ENCODE measurements around the gene EFCAB13. TPM values are rescaled to one million over a fixed set of nuclear protein-coding genes. Genes with fewer than 3 reads are reported as not detected.
"Not testable (repeated sequence)": the region's sequence is repeated elsewhere in the genome, so short reads cannot be mapped to it uniquely, and the experiment has no call there.

The EFCAB13 gene
- total RNA-seq, 2 experiments from 2014 or later = 12.6 to 13.5 TPM

DNA sequence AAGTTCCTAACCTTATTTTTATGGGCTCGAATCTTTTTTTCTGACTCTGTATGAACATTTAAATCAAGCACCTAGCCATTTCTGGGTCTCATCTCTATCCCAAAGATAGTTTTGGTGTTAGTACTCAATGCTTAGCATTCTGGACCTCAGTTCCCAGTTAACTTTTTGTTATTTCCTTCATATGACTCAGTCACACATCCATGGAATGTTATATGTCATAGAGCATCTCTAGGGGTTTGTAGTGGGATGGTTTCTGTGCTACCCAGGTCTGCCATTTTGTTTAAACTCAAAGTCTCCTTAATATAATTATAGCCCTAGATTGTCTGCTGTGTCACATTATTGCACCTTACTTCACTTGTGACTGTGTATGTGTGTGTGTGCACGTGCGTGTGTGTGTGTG is 90.1 kb downstream of the EFCAB13 start:
- Mint-ChIP-seq H3K9me3 (no peaks in the 10 kb centered on the region), H3K27ac (no peak overlapping the region), H3K36me3 (ENCODE audit: low read depth) (peaks cover 19% of the 10 kb centered on the region), H3K27me3 (no peaks in the 10 kb centered on the region), H3K4me1 (ENCODE audit: low read depth) (no peaks in the 10 kb centered on the region), H3K4me3 (no peak overlapping the region)
- Histone ChIP-seq H3K36me3 (ENCODE audit: insufficient read depth, low read length) (no peaks in the 10 kb centered on the region), H3K4me1 (ENCODE audit: insufficient read depth, low read length) (no peaks in the 10 kb centered on the region), H3K9me3 (ENCODE audit: control insufficient read depth in 1 of 2, insufficient read depth in 1 of 2, low read length in 2 of 2) (no peaks in the 10 kb centered on the region), H3K27me3 (ENCODE audit: control insufficient read depth in 1 of 2, insufficient read depth in 2 of 2, low read length in 2 of 2) (no peaks in the 10 kb centered on the region), H3K4me3 (ENCODE audit: low read length) (no peak overlapping the region), H3K27ac (ENCODE audit: low read depth in 1 of 2, low read length in 2 of 2) (no peak overlapping the region)
- TF ChIP-seq, protein P1, sequence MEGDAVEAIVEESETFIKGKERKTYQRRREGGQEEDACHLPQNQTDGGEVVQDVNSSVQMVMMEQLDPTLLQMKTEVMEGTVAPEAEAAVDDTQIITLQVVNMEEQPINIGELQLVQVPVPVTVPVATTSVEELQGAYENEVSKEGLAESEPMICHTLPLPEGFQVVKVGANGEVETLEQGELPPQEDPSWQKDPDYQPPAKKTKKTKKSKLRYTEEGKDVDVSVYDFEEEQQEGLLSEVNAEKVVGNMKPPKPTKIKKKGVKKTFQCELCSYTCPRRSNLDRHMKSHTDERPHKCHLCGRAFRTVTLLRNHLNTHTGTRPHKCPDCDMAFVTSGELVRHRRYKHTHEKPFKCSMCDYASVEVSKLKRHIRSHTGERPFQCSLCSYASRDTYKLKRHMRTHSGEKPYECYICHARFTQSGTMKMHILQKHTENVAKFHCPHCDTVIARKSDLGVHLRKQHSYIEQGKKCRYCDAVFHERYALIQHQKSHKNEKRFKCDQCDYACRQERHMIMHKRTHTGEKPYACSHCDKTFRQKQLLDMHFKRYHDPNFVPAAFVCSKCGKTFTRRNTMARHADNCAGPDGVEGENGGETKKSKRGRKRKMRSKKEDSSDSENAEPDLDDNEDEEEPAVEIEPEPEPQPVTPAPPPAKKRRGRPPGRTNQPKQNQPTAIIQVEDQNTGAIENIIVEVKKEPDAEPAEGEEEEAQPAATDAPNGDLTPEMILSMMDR (IDR thresholded peaks at IDR 0.05) = no peak
- no peak for DNase-seq
- intact Hi-C loops (cut with DNase I, micrococcal nuclease) = no loop called here
- POLR2A ChIA-PET = no interaction called here
- no peak for ATAC-seq (ENCODE audit: poor library complexity)
- CTCF ChIA-PET = no interaction called here

GRCh38 chr17:47414612-47415011 is 90.9 kb downstream of the EFCAB13 start:
- H3K4me3 Mint-ChIP-seq = no peak overlapping the region

DNA sequence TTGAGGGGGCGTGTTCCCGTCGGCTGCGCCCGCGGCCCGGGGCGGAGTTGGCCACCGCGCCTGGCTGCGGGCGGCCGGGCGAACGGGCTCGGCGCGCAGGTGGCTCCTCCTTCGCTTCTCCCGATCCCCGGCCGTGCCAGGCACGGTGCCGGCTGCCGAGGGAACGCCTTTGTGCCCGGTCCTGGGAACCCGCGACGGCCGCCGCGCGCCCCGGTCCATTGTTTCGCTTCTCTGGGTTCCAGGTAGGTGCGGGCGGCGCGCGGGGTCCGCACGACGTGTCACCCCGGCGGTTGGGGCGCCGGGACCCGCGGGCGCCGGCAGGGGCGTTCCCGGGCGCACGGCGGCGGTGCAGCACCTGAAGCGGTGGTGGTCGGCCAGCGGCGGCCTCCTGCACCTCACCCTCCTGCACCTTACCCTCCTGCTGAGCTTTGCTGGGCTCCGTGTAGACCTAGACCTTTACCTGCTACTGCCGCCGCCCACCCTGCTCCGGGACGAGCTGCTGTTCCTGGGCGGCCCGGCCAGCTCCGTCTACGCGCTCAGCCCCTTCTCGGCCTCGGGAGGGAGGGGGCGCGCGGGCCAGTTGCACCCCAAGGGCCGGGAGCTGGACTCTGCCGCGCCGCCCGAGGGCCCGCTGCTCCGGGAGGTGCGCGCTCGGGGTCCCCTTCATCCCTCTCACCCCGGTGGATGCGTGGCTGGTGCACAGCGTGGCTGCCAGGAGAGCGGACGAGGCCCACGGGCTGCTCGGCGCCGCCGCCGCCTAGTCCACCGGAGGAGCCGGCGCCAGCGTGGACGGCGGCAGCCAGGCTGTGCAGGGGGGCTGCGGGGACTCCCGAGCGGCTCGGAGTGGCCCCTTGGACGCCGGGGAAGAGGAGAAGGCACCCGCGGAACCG is 99.9 kb downstream of the EFCAB13 start:
- ChIA-PET POLR2A (no interaction called here), CTCF (no interaction called here)
- H3K27me3 Mint-ChIP-seq = peaks cover 22% of the 10 kb centered on the region
- Histone ChIP-seq H3K36me3 (ENCODE audit: insufficient read depth, low read length) (peaks cover 4% of the 10 kb centered on the region), H3K27me3 (ENCODE audit: control insufficient read depth in 1 of 2, insufficient read depth in 2 of 2, low read length in 2 of 2) (no peaks in the 10 kb centered on the region), H3K9me3 (ENCODE audit: control insufficient read depth in 1 of 2, insufficient read depth in 1 of 2, low read length in 2 of 2) (no peaks in the 10 kb centered on the region), H3K4me1 (ENCODE audit: insufficient read depth, low read length) (peaks cover 3% of the 10 kb centered on the region), H3K4me3 (ENCODE audit: low read length) (no peak overlapping the region), H3K27ac (ENCODE audit: low read depth in 1 of 2, low read length in 2 of 2) (no peak overlapping the region)
- ATAC-seq (ENCODE audit: poor library complexity) (peak; percentile 17), DNase-seq (peak in 2 of 14 experiments; percentile 6 to 8)
- peaks cover 29% of the 10 kb centered on the region for H3K36me3 Mint-ChIP-seq (ENCODE audit: low read depth)
- H3K27ac Mint-ChIP-seq = no peak overlapping the region
- peak overlapping the region; percentile 12 for H3K4me3 Mint-ChIP-seq
- TF ChIP-seq, protein P1 (IDR thresholded peaks at IDR 0.05) = no peak
- intact Hi-C loops (cut with DNase I, micrococcal nuclease) = no loop called here
- peaks cover 3% of the 10 kb centered on the region for H3K9me3 Mint-ChIP-seq
- peaks cover 5% of the 10 kb centered on the region for H3K4me1 Mint-ChIP-seq (ENCODE audit: low read depth)

More at GRCh38 chr17:47414612-47415011, 90.9 kb downstream of the EFCAB13 start:
- Histone ChIP-seq H3K36me3 (ENCODE audit: insufficient read depth, low read length) (no peaks in the 10 kb centered on the region), H3K4me1 (ENCODE audit: insufficient read depth, low read length) (no peaks in the 10 kb centered on the region), H3K9me3 (ENCODE audit: control insufficient read depth in 1 of 2, insufficient read depth in 1 of 2, low read length in 2 of 2) (no peaks in the 10 kb centered on the region), H3K27me3 (ENCODE audit: control insufficient read depth in 1 of 2, insufficient read depth in 2 of 2, low read length in 2 of 2) (no peaks in the 10 kb centered on the region), H3K4me3 (ENCODE audit: low read length) (no peak overlapping the region), H3K27ac (ENCODE audit: low read depth in 1 of 2, low read length in 2 of 2) (no peak overlapping the region)
- ChIA-PET CTCF (no interaction called here), POLR2A (no interaction called here)
- peaks cover 19% of the 10 kb centered on the region for H3K36me3 Mint-ChIP-seq (ENCODE audit: low read depth)
- H3K27ac Mint-ChIP-seq = no peak overlapping the region
- TF ChIP-seq, protein P1 (IDR thresholded peaks at IDR 0.05) = no peak
- H3K9me3 Mint-ChIP-seq = no peaks in the 10 kb centered on the region
- ATAC-seq (ENCODE audit: poor library complexity) (no peak), DNase-seq (no peak)
- no peaks in the 10 kb centered on the region for H3K27me3 Mint-ChIP-seq
- intact Hi-C loops (cut with DNase I, micrococcal nuclease) = no loop called here
- no peaks in the 10 kb centered on the region for H3K4me1 Mint-ChIP-seq (ENCODE audit: low read depth)

GRCh38 chr17:47425233-47425632 is 101.5 kb downstream of the EFCAB13 start:
- peaks cover 22% of the 10 kb centered on the region for H3K27me3 Mint-ChIP-seq
- CTCF ChIA-PET; H3K36me3 ChIP-seq (ENCODE audit: insufficient read depth, low read length); H3K27ac ChIP-seq (ENCODE audit: low read depth in 1 of 2, low read length in 2 of 2); DNase-seq; H3K4me3 ChIP-seq (ENCODE audit: low read length); H3K4me1 Mint-ChIP-seq (ENCODE audit: low read depth); H3K4me3 Mint-ChIP-seq; H3K4me1 ChIP-seq (ENCODE audit: insufficient read depth, low read length); H3K27me3 ChIP-seq (ENCODE audit: control insufficient read depth in 1 of 2, insufficient read depth in 2 of 2, low read length in 2 of 2); H3K9me3 Mint-ChIP-seq; POLR2A ChIA-PET; ATAC-seq (ENCODE audit: poor library complexity); H3K27ac Mint-ChIP-seq; H3K9me3 ChIP-seq (ENCODE audit: control insufficient read depth in 1 of 2, insufficient read depth in 1 of 2, low read length in 2 of 2); intact Hi-C loops (cut with DNase I, micrococcal nuclease): not testable (repeated sequence)
- peaks cover 29% of the 10 kb centered on the region for H3K36me3 Mint-ChIP-seq (ENCODE audit: low read depth)

- ATAC-seq (ENCODE audit: poor library complexity); DNase-seq; H3K4me1 Mint-ChIP-seq (ENCODE audit: low read depth); H3K36me3 ChIP-seq (ENCODE audit: insufficient read depth, low read length); H3K4me3 ChIP-seq (ENCODE audit: low read length); CTCF ChIA-PET; intact Hi-C loops (cut with DNase I, micrococcal nuclease); H3K27ac Mint-ChIP-seq; H3K9me3 ChIP-seq (ENCODE audit: control insufficient read depth in 1 of 2, insufficient read depth in 1 of 2, low read length in 2 of 2); H3K27me3 ChIP-seq (ENCODE audit: control insufficient read depth in 1 of 2, insufficient read depth in 2 of 2, low read length in 2 of 2); H3K4me3 Mint-ChIP-seq; H3K4me1 ChIP-seq (ENCODE audit: insufficient read depth, low read length); H3K9me3 Mint-ChIP-seq; H3K27ac ChIP-seq (ENCODE audit: low read depth in 1 of 2, low read length in 2 of 2); POLR2A ChIA-PET: not testable (repeated sequence)
- Mint-ChIP-seq H3K27me3 (peaks cover 22% of the 10 kb centered on the region), H3K36me3 (ENCODE audit: low read depth) (peaks cover 29% of the 10 kb centered on the region)
These were observed 102.3 kb downstream of the EFCAB13 start for GRCh38 chr17:47425887-47426635.

All from CD4-positive, alpha-beta T cell (primary cell).